ENCODE results near the gene SARDH. TPM values are rescaled to one million over a fixed set of nuclear protein-coding genes. Genes with fewer than 3 reads are reported as not detected.

The SARDH gene
- total and polyA plus RNA-seq, 11 donors = 0.19 to 1.7 (median 0.69) TPM

DNA sequence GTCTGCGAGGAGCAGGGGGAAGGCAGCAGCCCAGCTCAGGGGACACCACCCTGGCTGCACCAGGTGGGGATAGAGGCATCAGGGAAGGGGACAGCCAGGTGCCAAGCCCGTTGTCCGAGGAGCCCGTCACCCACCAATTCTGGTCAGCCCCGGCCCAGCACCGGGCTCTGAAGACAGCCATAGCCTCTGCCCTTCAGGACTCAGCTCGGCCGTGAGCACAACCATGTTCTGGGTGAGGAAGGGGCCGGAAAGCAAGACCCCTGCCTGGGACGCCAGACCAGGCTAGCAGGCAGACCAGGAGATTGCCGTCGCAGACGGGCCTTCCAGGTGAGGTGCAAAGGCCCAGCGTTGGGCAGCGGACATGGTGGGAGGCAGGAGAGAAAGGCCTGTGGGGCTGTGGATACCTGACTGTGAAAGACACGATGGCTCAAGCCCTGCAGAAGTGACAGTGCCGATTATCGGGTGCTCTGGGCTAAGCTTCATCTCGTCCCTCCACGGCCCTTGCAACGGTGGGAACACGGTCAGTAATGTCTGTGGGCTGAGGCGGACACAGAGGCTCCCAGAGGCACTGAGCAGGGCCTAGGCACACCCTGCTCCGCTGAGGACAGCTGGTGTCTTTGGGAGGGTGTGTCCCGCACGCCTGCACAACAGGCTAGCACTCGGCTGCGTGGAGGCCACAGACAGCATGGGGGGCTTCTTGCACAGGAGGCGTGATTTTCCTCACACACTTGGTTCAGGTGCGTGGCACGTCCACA is 65.5 kb downstream of the SARDH start:
- DNase-seq = peak in 1 of 5 donors; percentile 22
- Histone ChIP-seq H3K36me3 (no peaks in the 10 kb centered on the region), H3K9me3 (peaks cover 0 to 2% (median 0%) of the 10 kb centered on the region in 12 donors), H3K27me3 (no peaks in the 10 kb centered on the region), H3K27ac (no peak overlapping the region), H3K4me1 (peaks cover 0 to 8% (median 0%) of the 10 kb centered on the region in 12 donors), H3K4me3 (no peak overlapping the region)
- no peak for ATAC-seq
- 84 to 92% (median 90%) methylated on average over 26 to 31 of the region's 31 CpGs for WGBS, 4 donors
- no peak for TF ChIP-seq POLR2A (IDR thresholded peaks at IDR 0.05)
- TF ChIP-seq, protein P1, sequence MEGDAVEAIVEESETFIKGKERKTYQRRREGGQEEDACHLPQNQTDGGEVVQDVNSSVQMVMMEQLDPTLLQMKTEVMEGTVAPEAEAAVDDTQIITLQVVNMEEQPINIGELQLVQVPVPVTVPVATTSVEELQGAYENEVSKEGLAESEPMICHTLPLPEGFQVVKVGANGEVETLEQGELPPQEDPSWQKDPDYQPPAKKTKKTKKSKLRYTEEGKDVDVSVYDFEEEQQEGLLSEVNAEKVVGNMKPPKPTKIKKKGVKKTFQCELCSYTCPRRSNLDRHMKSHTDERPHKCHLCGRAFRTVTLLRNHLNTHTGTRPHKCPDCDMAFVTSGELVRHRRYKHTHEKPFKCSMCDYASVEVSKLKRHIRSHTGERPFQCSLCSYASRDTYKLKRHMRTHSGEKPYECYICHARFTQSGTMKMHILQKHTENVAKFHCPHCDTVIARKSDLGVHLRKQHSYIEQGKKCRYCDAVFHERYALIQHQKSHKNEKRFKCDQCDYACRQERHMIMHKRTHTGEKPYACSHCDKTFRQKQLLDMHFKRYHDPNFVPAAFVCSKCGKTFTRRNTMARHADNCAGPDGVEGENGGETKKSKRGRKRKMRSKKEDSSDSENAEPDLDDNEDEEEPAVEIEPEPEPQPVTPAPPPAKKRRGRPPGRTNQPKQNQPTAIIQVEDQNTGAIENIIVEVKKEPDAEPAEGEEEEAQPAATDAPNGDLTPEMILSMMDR (IDR thresholded peaks at IDR 0.05) = no peak
- intact Hi-C loops (cut with DNase I) = loop anchor here in 1 of 10 donors (10.0 kb wide), 1 partner anchor 1012 kb away; no protein-coding TSS in a partner anchor

DNA sequence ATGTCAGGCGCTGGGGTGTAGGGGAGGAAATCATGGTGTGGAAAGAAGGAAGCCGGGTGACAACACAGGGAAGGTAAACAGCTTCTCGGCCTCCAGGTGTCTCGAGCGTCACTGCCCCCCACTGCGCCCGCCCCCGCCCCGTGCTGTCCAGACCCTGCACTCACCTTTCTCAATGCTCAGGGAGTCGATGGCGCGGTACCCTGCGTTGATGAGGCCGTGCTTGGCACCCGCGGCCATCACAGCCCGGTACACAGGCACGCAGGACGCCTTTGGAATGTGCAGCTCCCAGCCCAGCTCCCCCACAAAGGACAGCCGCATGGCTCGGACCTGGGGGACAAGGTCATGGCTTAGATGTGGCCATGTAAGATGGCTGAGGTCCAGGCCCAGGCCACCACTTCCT is 66.8 kb downstream of the SARDH start:
- TF ChIP-seq, protein P1 (IDR thresholded peaks at IDR 0.05) = no peak
- TF ChIP-seq POLR2A (IDR thresholded peaks at IDR 0.05) = no peak
- Histone ChIP-seq H3K4me1 (peaks cover 0 to 8% (median 0%) of the 10 kb centered on the region in 12 donors), H3K27me3 (no peaks in the 10 kb centered on the region), H3K4me3 (no peak overlapping the region), H3K36me3 (no peaks in the 10 kb centered on the region), H3K9me3 (peaks cover 0 to 2% (median 0%) of the 10 kb centered on the region in 12 donors), H3K27ac (no peak overlapping the region)
- intact Hi-C loops (cut with DNase I) = loop anchor here in 1 of 10 donors (10.0 kb wide), 1 partner anchor 1013 kb away; no protein-coding TSS in a partner anchor
- 84 to 96% (median 89%) methylated on average over 11 to 21 of the region's 21 CpGs for WGBS, 4 donors
- ATAC-seq (no peak), DNase-seq (no peak)

DNA sequence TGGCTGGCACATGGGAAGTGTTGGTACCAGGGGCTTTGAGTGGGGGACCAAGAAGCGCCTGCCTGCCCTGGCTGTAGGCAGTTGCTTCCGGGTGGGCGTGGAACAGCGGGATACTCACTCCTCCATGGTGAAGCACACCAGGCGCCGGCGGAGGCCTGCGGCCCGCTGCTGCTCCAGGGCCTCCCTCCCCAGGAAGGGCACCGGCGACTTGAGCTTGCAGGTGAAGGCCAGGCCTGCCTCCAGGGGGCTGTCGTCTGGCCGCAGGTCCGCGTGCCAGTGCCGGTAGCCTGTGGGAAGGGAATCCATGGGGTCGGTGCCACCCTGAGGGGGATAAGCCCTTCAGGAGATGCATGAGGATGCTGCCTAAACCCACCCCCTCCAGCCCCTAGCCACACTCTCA is 67.7 kb downstream of the SARDH start:
- Histone ChIP-seq H3K27ac (no peak overlapping the region), H3K36me3 (no peaks in the 10 kb centered on the region), H3K4me1 (peaks cover 0 to 8% (median 0%) of the 10 kb centered on the region in 12 donors), H3K9me3 (peaks cover 0 to 2% (median 0%) of the 10 kb centered on the region in 12 donors), H3K4me3 (no peak overlapping the region), H3K27me3 (no peaks in the 10 kb centered on the region)
- WGBS, 4 donors = 93 to 99% (median 95%) methylated on average over 13 to 17 of the region's 17 CpGs
- peak in 1 of 5 donors; percentile 50 for DNase-seq
- ATAC-seq = no peak
- no peak for TF ChIP-seq POLR2A (IDR thresholded peaks at IDR 0.05)
- TF ChIP-seq, protein P1 (IDR thresholded peaks at IDR 0.05) = no peak
- intact Hi-C loops (cut with DNase I) = loop anchor here in 1 of 10 donors (10.0 kb wide), 1 partner anchor 1014 kb away; no protein-coding TSS in a partner anchor

GRCh38 chr9:133669182-133669801 is 68.9 kb downstream of the SARDH start:
- no peak overlapping the region for H3K27ac ChIP-seq
- peaks cover 0 to 5% (median 0%) of the 10 kb centered on the region in 9 donors for H3K27me3 ChIP-seq
- intact Hi-C loops (cut with DNase I) = loop anchor here in 1 of 10 donors (10.0 kb wide), 1 partner anchor 46 kb away; no protein-coding TSS in a partner anchor
- no peak for DNase-seq
- TF ChIP-seq, protein P1 (IDR thresholded peaks at IDR 0.05) = no peak
- no peak for TF ChIP-seq POLR2A (IDR thresholded peaks at IDR 0.05)
- H3K4me3 ChIP-seq = no peak overlapping the region
- ATAC-seq = no peak
- WGBS, 4 donors = 55 to 84% (median 77%) methylated on average over 10 to 15 of the region's 16 CpGs
- peaks cover 0 to 2% (median 0%) of the 10 kb centered on the region in 12 donors for H3K9me3 ChIP-seq
- H3K36me3 ChIP-seq = no peaks in the 10 kb centered on the region
- peaks cover 0 to 8% (median 0%) of the 10 kb centered on the region in 12 donors for H3K4me1 ChIP-seq

Data from heart left ventricle (tissue), 16 donors.